GM21381 (cell line): Measurements from ENCODE around the gene WWC2.

Experiments used
- ATAC-seq: cut with Tn5 transposase; IDR thresholded peaks from one replicate; pipeline ENCODE4 v1.9.1; 2021; ENCODE audit warnings: mild to moderate bottlenecking, moderate library complexity; ENCODE audit not compliant: unreplicated experiment

WWC2 gene

GRCh38 chr4:183348136-183348535 lies 249.1 kb downstream of the WWC2 start:
- no peak for ATAC-seq

- ATAC-seq: no peak
These were observed 249.9 kb downstream of the WWC2 start for GRCh38 chr4:183348706-183349659.

- ATAC-seq: no peak
These were observed 250.6 kb downstream of the WWC2 start for GRCh38 chr4:183349673-183350072.

GRCh38 chr4:183350317-183351071 lies 251.4 kb downstream of the WWC2 start:
- ATAC-seq: no peak

GRCh38 chr4:183352546-183352945 lies 253.5 kb downstream of the WWC2 start:
- ATAC-seq: no peak

GRCh38 chr4:183353557-183353956 lies 254.5 kb downstream of the WWC2 start:
- no peak for ATAC-seq

GRCh38 chr4:183354219-183354618 lies 255.2 kb downstream of the WWC2 start:
- no peak for ATAC-seq

- ATAC-seq: no peak
These were observed 256.3 kb downstream of the WWC2 start for GRCh38 chr4:183355405-183355804.

GRCh38 chr4:183356173-183356830 lies 257.2 kb downstream of the WWC2 start:
- no peak for ATAC-seq

- no peak for ATAC-seq
These were observed 258.0 kb downstream of the WWC2 start for GRCh38 chr4:183356931-183357675.

- no peak for ATAC-seq
These were observed 259.2 kb downstream of the WWC2 start for GRCh38 chr4:183358215-183358755.

GRCh38 chr4:183360161-183360919 lies 261.3 kb downstream of the WWC2 start:
- no peak for ATAC-seq

- no peak for ATAC-seq
These were observed 263.0 kb downstream of the WWC2 start for GRCh38 chr4:183362036-183362435.

GRCh38 chr4:183362916-183363542 lies 264.0 kb downstream of the WWC2 start:
- no peak for ATAC-seq

- ATAC-seq: no peak
These were observed 265.0 kb downstream of the WWC2 start for GRCh38 chr4:183364025-183364424.

- no peak for ATAC-seq
These were observed 267.3 kb downstream of the WWC2 start for GRCh38 chr4:183366206-183366835.

- ATAC-seq: no peak
These were observed 270.0 kb downstream of the WWC2 start for GRCh38 chr4:183369073-183369472.
